Measurements from ENCODE around the gene SYT2. TPM values are rescaled to one million over a fixed set of nuclear protein-coding genes. Genes with fewer than 3 reads are reported as not detected.

SYT2 gene
- total RNA-seq, 1 experiment from 2014 or later, result 0.09 TPM

DNA sequence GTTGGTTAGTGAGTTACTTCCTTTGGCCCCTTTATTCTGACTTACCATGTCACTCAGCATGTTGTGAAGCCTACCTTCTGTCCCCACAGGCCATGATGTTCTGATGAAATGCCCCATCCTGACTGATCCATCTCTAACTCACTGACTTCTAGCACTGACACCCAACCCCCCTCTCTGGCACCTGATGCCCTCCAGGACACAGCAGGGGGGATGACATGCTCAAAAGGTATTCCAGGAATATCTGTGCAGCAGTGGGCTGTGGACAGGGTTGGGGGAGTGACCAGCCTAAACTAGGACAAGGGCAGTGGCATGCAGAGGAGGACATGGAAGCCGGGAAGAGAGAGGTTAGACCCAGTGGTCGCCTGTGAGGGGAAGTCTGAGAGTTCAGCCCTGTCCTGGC lies 25.5 kb downstream of the SYT2 start:
- no peaks in the 10 kb centered on the region for H3K36me3 Mint-ChIP-seq (ENCODE audit: insufficient read depth, unreplicated experiment)
- intact Hi-C loops (cut with micrococcal nuclease; ENCODE audit: unreplicated experiment), result no loop called here
- H3K9me3 Mint-ChIP-seq (ENCODE audit: unreplicated experiment), result no peaks in the 10 kb centered on the region
- H3K9me3 ChIP-seq, result no peaks in the 10 kb centered on the region
- H3K4me1 ChIP-seq, result no peaks in the 10 kb centered on the region
- CTCF ChIA-PET, result no interaction called here
- H3K4me3 ChIP-seq (ENCODE audit: low read depth, low read length), result no peak overlapping the region
- peaks cover 2% of the 10 kb centered on the region for H3K27me3 ChIP-seq (replicated peaks; ENCODE audit: control insufficient read depth, insufficient read depth, low read length)
- no peak overlapping the region for H3K27ac Mint-ChIP-seq (ENCODE audit: unreplicated experiment)
- BruUV-seq (replicated peaks), result no TSS peak
- DNase-seq, result no peak
- POLR2A ChIA-PET, result interaction anchor here (0.6 kb wide), 1 partner anchor 41 kb away, joined by 4 read pairs; no protein-coding TSS in a partner anchor
- H3K36me3 ChIP-seq (ENCODE audit: control insufficient read depth, insufficient read depth, low read length), result no peaks in the 10 kb centered on the region
- H3K4me1 Mint-ChIP-seq (ENCODE audit: low read depth, unreplicated experiment), result no peaks in the 10 kb centered on the region
- TF ChIP-seq CTCF (IDR thresholded peaks at IDR 0.05; ENCODE audit: insufficient read depth in 1 of 2, low read depth in 1 of 2, low read length in 1 of 2, severe bottlenecking in 1 of 2, unreplicated experiment in 1 of 2), result no peak
- H3K4me3 Mint-ChIP-seq (ENCODE audit: unreplicated experiment), result no peak overlapping the region
- peaks cover 33% of the 10 kb centered on the region for H3K27me3 Mint-ChIP-seq (ENCODE audit: insufficient read depth, unreplicated experiment)

GRCh38 chr1:202683029-202683428 lies 27.2 kb downstream of the SYT2 start:
- no peak for DNase-seq
- BruUV-seq (replicated peaks), result no TSS peak
- ChIA-PET CTCF (no interaction called here), POLR2A (no interaction called here)
- intact Hi-C loops (cut with micrococcal nuclease; ENCODE audit: unreplicated experiment), result no loop called here
- Histone ChIP-seq H3K27me3 (replicated peaks; ENCODE audit: control insufficient read depth, insufficient read depth, low read length) (peaks cover 2% of the 10 kb centered on the region), H3K9me3 (no peaks in the 10 kb centered on the region), H3K4me3 (ENCODE audit: low read depth, low read length) (no peak overlapping the region), H3K4me1 (no peaks in the 10 kb centered on the region), H3K36me3 (ENCODE audit: control insufficient read depth, insufficient read depth, low read length) (no peaks in the 10 kb centered on the region)
- Mint-ChIP-seq H3K36me3 (ENCODE audit: insufficient read depth, unreplicated experiment) (peaks cover 4% of the 10 kb centered on the region), H3K27ac (ENCODE audit: unreplicated experiment) (no peak overlapping the region), H3K4me3 (ENCODE audit: unreplicated experiment) (no peak overlapping the region), H3K9me3 (ENCODE audit: unreplicated experiment) (peaks cover 12% of the 10 kb centered on the region), H3K4me1 (ENCODE audit: low read depth, unreplicated experiment) (no peaks in the 10 kb centered on the region), H3K27me3 (ENCODE audit: insufficient read depth, unreplicated experiment) (peaks cover 41% of the 10 kb centered on the region)
- no peak for TF ChIP-seq CTCF (IDR thresholded peaks at IDR 0.05; ENCODE audit: insufficient read depth in 1 of 2, low read depth in 1 of 2, low read length in 1 of 2, severe bottlenecking in 1 of 2, unreplicated experiment in 1 of 2)

DNA sequence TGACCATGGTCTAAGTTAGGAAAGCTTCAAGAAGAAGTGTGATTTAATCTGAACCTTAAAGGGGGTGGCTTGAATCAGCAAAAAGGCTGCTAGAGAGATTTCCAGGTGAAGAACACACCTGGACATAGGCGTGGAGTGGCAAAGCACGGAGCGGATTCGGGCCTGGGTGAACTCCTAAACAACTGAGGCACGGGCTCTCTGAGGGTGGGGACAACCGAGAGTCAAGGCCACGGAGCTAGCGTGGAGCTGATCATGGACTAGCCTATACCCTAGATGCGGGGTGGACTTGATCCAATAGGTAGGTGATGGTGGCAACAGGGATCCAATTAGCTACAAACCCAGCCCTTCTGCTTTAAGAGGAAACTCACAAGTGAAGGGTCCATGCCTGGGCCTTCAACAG lies 27.8 kb downstream of the SYT2 start:
- POLR2A ChIA-PET, result no interaction called here
- intact Hi-C loops (cut with micrococcal nuclease; ENCODE audit: unreplicated experiment), result no loop called here
- H3K4me1 ChIP-seq, result no peaks in the 10 kb centered on the region
- H3K9me3 Mint-ChIP-seq (ENCODE audit: unreplicated experiment), result peaks cover 14% of the 10 kb centered on the region
- no peak overlapping the region for H3K4me3 ChIP-seq (ENCODE audit: low read depth, low read length)
- TF ChIP-seq CTCF (IDR thresholded peaks at IDR 0.05; ENCODE audit: insufficient read depth in 1 of 2, low read depth in 1 of 2, low read length in 1 of 2, severe bottlenecking in 1 of 2, unreplicated experiment in 1 of 2), result no peak
- no peaks in the 10 kb centered on the region for H3K4me1 Mint-ChIP-seq (ENCODE audit: low read depth, unreplicated experiment)
- peaks cover 4% of the 10 kb centered on the region for H3K36me3 Mint-ChIP-seq (ENCODE audit: insufficient read depth, unreplicated experiment)
- no TSS peak for BruUV-seq (replicated peaks)
- no peaks in the 10 kb centered on the region for H3K36me3 ChIP-seq (ENCODE audit: control insufficient read depth, insufficient read depth, low read length)
- no peak overlapping the region for H3K4me3 Mint-ChIP-seq (ENCODE audit: unreplicated experiment)
- no peak overlapping the region for H3K27ac Mint-ChIP-seq (ENCODE audit: unreplicated experiment)
- 0 out of 2 replicates have a peak, but pooled peaks cover 4% of the 10 kb centered on the region for H3K9me3 ChIP-seq
- peaks cover 37% of the 10 kb centered on the region for H3K27me3 Mint-ChIP-seq (ENCODE audit: insufficient read depth, unreplicated experiment)
- peaks cover 2% of the 10 kb centered on the region for H3K27me3 ChIP-seq (replicated peaks; ENCODE audit: control insufficient read depth, insufficient read depth, low read length)
- CTCF ChIA-PET, result no interaction called here
- DNase-seq, result no peak
